Retinal pigment epithelial cell (primary cell): ENCODE data around the gene ACTL10.

Experiments
- DNase-seq: peaks from one replicate; pipeline ENCODE4 v3.0.0-alpha.2; 2010; ENCODE audit warnings: low read depth
- H3K4me3 ChIP-seq: 2 replicates; pipeline ENCODE4 v1.5.1; 2011; ENCODE audit warnings: mild to moderate bottlenecking, low read length, control low read depth, moderate library complexity
- TF ChIP-seq, protein P1 (sequence below): conservative IDR thresholded peaks from 2 replicates; pipeline ENCODE4 v1.5.1; 2011; ENCODE audit warnings: low read depth, low read length, control low read depth, inconsistent platforms

Gene ACTL10

DNA sequence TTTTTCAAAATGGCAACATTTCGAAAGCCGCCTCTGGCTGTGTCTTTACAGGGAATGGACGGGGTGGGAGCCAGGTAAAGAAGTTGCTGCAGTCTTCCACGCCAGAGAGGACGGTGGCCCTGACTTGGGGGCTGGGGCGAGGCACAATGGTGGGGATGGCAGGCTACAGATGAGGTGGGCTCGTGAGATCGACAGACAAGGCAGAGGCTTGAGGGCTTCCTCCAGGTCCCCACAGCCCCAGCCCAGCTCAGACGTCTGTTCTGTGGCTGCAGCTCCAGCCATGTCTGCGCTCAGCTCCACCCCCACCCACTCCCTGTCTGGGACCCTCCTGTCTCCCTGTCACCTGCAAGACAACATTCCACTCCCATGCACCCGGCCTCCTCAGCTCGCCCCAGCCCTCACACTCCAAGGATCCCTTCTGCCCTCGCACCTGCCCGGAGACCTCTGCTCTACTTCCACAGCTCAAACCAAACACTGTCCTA is 12.0 kb upstream of the ACTL10 start:
- no peak for DNase-seq
- TF ChIP-seq, protein P1, sequence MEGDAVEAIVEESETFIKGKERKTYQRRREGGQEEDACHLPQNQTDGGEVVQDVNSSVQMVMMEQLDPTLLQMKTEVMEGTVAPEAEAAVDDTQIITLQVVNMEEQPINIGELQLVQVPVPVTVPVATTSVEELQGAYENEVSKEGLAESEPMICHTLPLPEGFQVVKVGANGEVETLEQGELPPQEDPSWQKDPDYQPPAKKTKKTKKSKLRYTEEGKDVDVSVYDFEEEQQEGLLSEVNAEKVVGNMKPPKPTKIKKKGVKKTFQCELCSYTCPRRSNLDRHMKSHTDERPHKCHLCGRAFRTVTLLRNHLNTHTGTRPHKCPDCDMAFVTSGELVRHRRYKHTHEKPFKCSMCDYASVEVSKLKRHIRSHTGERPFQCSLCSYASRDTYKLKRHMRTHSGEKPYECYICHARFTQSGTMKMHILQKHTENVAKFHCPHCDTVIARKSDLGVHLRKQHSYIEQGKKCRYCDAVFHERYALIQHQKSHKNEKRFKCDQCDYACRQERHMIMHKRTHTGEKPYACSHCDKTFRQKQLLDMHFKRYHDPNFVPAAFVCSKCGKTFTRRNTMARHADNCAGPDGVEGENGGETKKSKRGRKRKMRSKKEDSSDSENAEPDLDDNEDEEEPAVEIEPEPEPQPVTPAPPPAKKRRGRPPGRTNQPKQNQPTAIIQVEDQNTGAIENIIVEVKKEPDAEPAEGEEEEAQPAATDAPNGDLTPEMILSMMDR, result no peak
- H3K4me3 ChIP-seq, result no peak overlapping the region

DNA sequence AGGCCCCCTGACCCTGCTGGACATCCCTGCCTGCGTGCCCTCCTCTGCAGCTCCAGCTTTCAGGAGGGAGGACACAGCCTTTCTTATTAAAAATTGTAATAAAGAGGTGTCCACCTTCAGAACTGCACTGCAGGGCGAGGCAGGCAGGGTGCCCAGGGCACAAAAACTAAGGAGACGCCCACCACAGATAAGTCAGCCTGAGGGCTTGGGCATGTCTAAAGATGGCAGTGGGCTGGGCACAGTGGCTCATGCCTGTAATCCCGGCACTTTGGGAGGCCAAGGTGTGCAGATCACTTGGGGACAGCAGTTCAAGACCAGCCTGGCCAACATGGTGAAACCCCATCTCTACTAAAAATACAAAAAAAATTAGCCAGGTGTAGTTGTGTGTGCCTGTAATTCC is 11.6 kb upstream of the ACTL10 start:
- DNase-seq, result no peak
- H3K4me3 ChIP-seq, result no peak overlapping the region
- TF ChIP-seq, protein P1, result no peak

- DNase-seq, result no peak
- TF ChIP-seq, protein P1, result no peak
- H3K4me3 ChIP-seq, result no peak overlapping the region
These were observed 10.5 kb upstream of the ACTL10 start for GRCh38 chr20:33656010-33656782.

DNA sequence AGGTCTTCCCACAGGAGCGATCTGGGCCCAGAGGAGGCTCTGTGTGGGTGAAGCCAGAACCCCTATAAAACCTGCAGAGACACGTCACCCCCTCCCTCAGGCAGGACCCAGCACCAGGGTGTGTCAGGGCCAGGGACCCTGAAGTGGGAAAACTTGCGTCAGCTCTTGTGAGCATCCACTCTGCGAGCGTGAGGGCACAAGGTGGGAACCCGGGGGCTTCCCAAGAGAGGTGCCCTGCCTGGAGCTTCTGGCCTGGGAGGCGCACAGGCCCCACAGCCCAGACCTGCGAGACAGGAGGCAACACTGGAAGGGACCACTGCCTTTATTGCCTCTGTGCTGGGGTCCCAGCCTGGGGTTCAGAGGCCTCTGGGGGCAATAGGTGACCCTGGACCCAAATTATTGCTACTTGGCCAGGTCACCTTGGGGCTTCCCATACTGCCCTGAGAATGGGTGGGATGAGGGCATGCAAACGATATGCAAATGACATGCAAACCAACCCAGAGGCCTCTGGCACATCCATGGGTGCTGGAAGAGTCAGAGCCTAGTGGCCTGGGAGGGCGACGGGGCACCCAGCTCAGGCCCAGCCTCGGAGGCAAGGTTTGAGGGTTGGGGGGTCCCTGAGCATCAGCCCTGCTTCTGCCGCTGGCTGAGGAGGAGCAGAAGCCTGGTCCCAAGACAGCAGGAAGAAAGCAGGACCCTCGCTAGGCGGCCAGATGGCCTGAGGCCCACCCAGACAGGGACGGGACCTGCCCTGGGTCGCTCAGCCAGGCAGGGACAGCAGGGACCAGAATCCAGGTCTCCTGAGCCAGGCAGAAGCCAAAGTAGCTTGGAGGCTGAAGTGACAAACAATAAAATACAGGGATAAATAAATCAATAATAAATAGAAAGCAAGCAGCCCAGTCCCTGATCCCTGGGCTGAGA is 9.7 kb upstream of the ACTL10 start:
- TF ChIP-seq, protein P1, result no peak
- DNase-seq, result no peak
- H3K4me3 ChIP-seq, result no peak overlapping the region

GRCh38 chr20:33657704-33658095 is 9.0 kb upstream of the ACTL10 start:
- TF ChIP-seq, protein P1, result no peak
- no peak for DNase-seq
- H3K4me3 ChIP-seq, result no peak overlapping the region

- no peak overlapping the region for H3K4me3 ChIP-seq
- TF ChIP-seq, protein P1, result no peak
- DNase-seq, result no peak
These were observed 8.2 kb upstream of the ACTL10 start for GRCh38 chr20:33658510-33658909.
